HepG2 (cell line): ENCODE measurements around the gene SLC35B2.

Source experiments
- CHD4 ChIP-seq: fragments of 200-600 bp; sonication (generic); IDR thresholded peaks from 2 replicates; pipeline ENCODE4 v1.7.0; 2017; ENCODE audit warnings: mild to moderate bottlenecking, low read length, borderline replicate concordance
- CTCF ChIP-seq: sonication (generic); formaldehyde crosslinking; IDR thresholded peaks from 2 replicates; pipeline ENCODE4 v1.5.0; 2020; ENCODE audit warnings: mild to moderate bottlenecking, missing genetic modification reagents, moderate library complexity
- MYC ChIP-seq: sonication (generic); formaldehyde crosslinking; IDR thresholded peaks from 2 replicates; pipeline ENCODE4 v1.9.0; 2021; ENCODE audit warnings: missing genetic modification reagents, borderline replicate concordance
- MYNN ChIP-seq: sonication (generic); formaldehyde crosslinking; IDR thresholded peaks from 2 replicates; pipeline ENCODE4 v1.4.0; 2020; ENCODE audit warnings: mild to moderate bottlenecking, low read depth, missing genetic modification reagents
- NFE2L2 ChIP-seq: fragments of 150-350 bp; IDR thresholded peaks from 2 replicates; pipeline ENCODE4 v1.6.1; 2014; ENCODE audit warnings: low read length
- PRDM10 ChIP-seq: sonication (generic); formaldehyde crosslinking; IDR thresholded peaks from 2 replicates; pipeline ENCODE4 v1.4.0; 2020; ENCODE audit warnings: low read depth, missing genetic modification reagents
- SMAD9 ChIP-seq: sonication (generic); formaldehyde crosslinking; IDR thresholded peaks from 2 replicates; pipeline ENCODE4 v1.5.1; 2020; ENCODE audit warnings: mild to moderate bottlenecking, missing genetic modification reagents
- TEF ChIP-seq: sonication (generic); formaldehyde crosslinking; IDR thresholded peaks from 2 replicates; pipeline ENCODE4 v1.5.0; 2020; ENCODE audit warnings: missing genetic modification reagents
- ZBTB7A ChIP-seq: sonication (generic); formaldehyde crosslinking; IDR thresholded peaks from 2 replicates; pipeline ENCODE4 v1.8.0; 2022; ENCODE audit warnings: mild to moderate bottlenecking, missing genetic modification reagents
- ZKSCAN8 ChIP-seq: IDR thresholded peaks from 2 replicates; pipeline ENCODE4 v1.6.1; 2016; ENCODE audit warnings: borderline replicate concordance, missing genetic modification reagents, missing compliant biosample characterization

GRCh38 chr6:44273617-44274016 is 16.3 kb upstream of the SLC35B2 start:
- TF ChIP-seq SMAD9 (CRISPR knock-in tag), result no peak
- no peak for TF ChIP-seq TEF (CRISPR knock-in tag)
- TF ChIP-seq ZKSCAN8 (CRISPR knock-in tag), result no peak
- no peak for TF ChIP-seq CTCF (CRISPR knock-in tag)
- no peak for TF ChIP-seq PRDM10 (CRISPR knock-in tag)
- no peak for TF ChIP-seq ZBTB7A
- no peak for TF ChIP-seq MYNN
- no peak for TF ChIP-seq CHD4
- no peak for TF ChIP-seq NFE2L2
- no peak for TF ChIP-seq MYC (CRISPR knock-in tag)
